GM18519 (cell line): Measurements from ENCODE around the gene ANO1.

Source experiments
- ATAC-seq: cut with Tn5 transposase; IDR thresholded peaks from one replicate; pipeline ENCODE4 v1.9.1; 2021; ENCODE audit warnings: mild to moderate bottlenecking, moderate library complexity; ENCODE audit not compliant: unreplicated experiment, low FRiP score

Gene ANO1

GRCh38 chr11:70133771-70134335, 55.7 kb downstream of the ANO1 start:
- ATAC-seq: no peak

DNA sequence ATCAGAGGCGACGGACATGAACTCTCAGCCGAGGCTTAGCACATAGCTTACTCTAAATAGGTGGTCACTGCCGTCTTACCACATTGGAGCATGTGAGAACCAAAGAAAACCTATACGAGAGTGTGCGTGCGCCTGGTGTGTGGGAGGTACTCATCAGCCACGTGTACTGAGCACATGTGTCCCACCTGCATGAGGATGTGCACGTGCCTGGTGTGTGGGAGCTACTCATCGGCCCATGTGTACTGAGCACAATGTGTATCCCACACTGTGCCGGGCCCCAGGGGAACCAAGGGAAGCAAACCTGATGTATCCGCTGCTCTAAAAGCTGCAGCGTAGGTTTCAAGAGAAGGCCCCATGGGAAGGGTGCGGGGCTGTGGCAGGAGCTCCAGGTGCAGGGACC, 56.4 kb downstream of the ANO1 start:
- ATAC-seq: no peak

GRCh38 chr11:70135142-70135541, 57.0 kb downstream of the ANO1 start:
- no peak for ATAC-seq

DNA sequence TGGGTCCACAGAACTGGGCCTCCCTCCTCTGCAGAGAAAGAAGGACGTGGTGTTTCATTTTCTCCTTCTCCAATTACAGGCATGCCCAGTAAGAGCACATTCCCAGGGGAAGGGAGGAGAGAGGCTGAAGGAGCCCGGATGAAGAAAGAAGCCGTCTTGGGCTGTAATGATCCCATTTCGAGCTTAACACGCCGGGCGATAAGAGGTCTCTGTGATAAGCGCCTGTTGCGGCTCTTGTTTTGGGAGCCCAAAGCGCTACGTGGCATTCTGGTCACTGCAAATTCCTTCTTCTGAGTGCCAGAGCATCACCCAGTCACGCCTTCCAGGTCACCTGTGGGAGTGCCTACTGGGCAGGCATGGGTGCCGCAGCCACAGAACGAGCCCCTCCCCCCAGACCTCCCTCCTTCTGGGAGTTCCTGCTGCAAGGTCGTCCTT, 57.5 kb downstream of the ANO1 start:
- no peak for ATAC-seq

DNA sequence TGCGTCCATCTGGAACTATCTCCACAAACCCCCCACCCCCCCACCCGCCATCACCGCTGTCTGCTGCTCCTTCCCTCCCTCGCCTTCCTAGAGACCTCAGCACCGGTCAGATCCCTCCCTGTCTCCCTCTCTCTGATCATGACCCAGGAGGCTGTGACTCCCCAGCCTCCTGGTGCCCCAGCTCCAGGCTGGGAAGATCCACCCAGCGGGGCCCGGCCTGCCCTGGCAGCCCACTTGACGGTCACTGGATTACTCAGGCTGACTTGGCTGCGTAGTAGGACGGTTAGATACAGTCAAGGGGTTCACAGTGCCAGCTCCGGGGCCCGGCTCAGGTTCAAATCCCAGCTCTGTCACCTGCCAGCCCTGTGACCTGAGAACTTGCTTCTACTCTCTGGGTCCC, 59.3 kb downstream of the ANO1 start:
- no peak for ATAC-seq

DNA sequence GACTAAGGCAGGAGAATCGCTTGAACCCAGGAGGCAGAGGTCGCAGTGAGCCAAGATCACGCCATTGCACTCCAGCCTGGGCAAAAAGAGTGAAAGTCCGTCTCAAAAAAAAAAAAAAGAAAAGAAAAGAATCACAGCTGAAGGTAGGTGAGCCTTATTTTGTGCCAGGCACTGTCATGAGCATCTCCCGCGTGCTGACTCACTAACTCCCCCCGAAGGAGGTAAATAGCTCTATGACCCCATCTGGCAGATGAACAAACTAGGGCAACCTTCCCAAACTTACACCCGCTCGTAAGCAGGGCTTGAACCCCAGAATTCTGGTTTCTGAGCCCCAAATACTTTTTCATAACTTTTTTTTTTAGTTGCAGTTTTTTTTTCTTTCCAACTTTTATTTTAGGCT, 60.3 kb downstream of the ANO1 start:
- no peak for ATAC-seq

DNA sequence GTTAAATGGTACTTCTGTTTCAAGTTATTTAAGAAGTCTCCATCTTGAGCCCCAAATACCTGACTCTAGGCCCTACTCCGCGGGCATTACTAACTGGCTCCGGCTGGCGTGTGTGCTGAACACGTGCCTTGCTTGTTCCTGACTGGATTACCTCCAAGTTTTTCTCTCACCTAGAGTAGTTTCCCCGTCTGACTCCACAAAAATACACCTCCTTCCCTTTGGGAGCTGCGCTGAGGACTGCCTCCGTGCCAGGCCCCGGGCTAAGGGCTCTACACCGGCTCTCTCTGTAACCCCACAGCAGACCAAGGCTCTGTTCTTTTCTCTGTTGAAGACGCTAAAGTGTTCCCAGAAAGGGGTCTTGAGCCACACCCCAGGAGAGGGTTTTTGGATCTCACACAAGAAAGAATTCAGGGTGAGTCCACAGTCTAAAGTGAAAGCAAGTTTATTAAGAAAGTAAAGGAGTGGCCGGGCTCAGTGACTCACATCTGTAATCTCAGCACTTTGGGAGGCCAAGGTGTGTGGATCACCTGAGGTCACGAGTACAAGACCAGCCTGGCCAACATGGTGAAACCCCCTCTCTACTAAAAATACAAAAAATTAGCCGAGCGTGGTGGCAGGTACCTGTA, 61.8 kb downstream of the ANO1 start:
- no peak for ATAC-seq

GRCh38 chr11:70140711-70141485, 62.8 kb downstream of the ANO1 start:
- ATAC-seq: no peak

- no peak for ATAC-seq
Measured at GRCh38 chr11:70141486-70142220, 63.5 kb downstream of the ANO1 start.

DNA sequence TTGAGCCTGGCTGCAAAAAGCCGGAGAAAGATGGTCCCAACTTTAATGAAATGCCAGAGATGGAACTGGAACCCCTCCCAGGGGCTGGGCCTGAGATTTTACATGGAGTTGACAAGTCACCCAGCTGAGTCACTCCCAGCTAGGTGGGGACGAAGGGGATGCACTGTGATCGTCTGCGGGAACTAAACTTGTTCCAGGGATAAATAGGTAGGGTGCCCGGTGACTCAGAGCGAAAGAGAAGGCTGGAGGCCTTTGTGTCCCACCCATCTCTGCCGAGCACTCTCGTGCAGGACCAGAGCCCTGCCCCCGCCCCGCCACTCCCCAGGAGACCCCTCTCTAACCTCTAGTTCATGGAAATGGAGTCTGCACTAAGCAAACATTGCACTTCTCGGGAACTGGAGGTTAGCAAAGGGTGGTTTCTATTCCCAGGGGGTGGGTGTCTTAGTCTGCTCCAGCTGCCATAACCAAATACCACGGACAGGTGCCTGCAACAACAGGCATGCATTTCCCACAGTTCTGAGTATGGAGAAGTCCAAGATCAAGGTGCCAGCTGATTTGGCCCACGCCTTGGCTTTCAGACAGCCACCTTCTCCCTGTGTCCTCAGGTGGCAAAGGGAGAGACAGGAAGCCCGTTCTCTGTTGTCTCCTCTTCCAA, 64.2 kb downstream of the ANO1 start:
- no peak for ATAC-seq

DNA sequence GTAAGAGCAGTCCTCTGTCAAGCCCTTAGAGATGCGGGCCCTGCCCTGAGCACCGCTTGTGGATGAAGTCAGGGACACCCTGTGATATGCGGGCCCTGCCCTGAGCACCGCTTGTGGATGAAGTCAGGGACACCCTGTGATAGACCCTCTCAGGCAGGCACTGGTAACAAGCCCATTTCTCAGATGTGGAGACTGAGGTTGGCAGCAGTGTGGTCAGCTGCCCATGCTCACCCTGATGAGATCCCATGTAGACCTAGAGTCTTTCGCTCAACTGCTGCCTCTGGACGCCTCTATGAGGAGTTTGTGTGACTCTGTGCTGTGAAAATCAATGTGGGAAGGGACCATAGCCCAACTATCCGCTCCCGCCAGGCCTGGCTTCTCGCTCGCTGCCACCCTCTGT, 66.1 kb downstream of the ANO1 start:
- no peak for ATAC-seq

DNA sequence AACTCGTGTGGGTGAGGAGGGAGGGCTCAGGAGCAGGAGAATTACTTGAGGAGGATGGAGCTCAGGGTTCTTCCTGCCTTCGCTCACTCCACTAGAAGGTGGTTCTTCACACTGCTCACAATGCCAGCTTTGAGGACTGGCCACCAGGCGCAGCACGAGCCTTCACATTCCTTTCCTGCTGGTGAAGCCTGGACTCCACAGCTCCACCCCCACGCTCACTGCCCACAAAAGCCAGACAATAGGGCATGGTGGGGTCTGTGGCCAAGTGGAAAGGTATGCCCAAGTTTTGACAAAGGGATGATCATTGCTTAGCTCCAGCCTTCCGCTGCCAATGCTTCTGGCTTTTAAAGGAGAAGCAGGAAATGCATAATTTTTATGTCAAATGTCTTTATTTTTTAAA, 67.0 kb downstream of the ANO1 start:
- no peak for ATAC-seq

- ATAC-seq: no peak
Measured at GRCh38 chr11:70145841-70146240, 67.7 kb downstream of the ANO1 start.

DNA sequence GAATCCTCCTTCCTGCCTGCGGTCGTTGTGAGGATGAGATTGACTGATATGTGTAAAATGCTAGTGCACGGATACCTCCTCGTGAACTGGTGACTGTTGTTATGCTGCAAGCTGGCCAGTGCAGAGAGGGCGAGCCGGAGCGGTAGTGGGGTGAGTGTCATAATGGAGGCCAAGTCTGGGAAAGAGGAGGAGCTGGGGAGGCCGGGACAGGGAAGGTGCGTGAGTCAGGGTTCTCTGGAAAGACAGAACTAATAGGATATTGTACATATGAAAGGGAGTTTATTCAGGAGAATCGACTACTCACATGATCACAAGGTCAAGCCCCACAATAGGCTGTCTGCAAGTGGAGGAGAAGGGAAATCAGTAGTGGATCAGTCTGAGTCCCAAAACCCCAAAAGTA, 68.2 kb downstream of the ANO1 start:
- ATAC-seq: no peak

- ATAC-seq: no peak
Measured at GRCh38 chr11:70146895-70147520, 68.9 kb downstream of the ANO1 start.

GRCh38 chr11:70147668-70148067, 69.6 kb downstream of the ANO1 start:
- no peak for ATAC-seq

DNA sequence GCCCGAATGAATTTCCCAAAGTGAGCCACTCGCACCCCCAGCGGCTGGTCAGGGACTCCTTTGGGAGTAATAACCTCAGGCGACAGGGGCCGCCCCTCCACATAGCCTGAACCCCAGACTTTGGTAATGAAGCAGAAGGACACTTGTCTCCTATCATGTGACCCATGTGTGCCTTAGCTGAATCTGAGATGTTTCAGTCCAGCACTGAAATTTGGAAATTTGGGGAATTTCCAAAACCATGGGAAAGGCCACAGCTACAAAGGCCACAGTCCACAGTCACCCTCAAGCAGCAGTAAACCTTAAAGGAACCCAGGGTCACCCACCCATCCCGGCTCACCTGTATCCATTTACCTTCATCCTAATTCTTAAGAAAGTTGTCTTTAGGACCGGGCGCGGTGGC, 73.6 kb downstream of the ANO1 start:
- ATAC-seq: no peak

GRCh38 chr11:70153133-70153727, 75.1 kb downstream of the ANO1 start:
- ATAC-seq: no peak

GRCh38 chr11:70155386-70155785, 77.3 kb downstream of the ANO1 start:
- no peak for ATAC-seq
